CD14-positive monocyte (primary cell): ENCODE data around the gene C4B. TPM values are rescaled to one million over a fixed set of nuclear protein-coding genes. Genes with fewer than 3 reads are reported as not detected.
"Not testable (repeated sequence)": the region's sequence is repeated elsewhere in the genome, so short reads cannot be mapped to it uniquely, and the experiment has no call there.

Experiments
- DNase-seq, 3 donors: peaks; one replicate each; pipeline ENCODE4 v3.0.0-alpha.2; 2011 to 2022
- H2AFZ ChIP-seq: 2 replicates; pipeline ENCODE4 v1.6.0; 2012; ENCODE audit warnings: mild to moderate bottlenecking, low read depth, low read length, inconsistent platforms; ENCODE audit not compliant: insufficient read depth, poor library complexity, severe bottlenecking
- H3K27ac ChIP-seq, 2 donors: 1 replicate in 1 of 2; 2 replicates in 1 of 2; pipeline ENCODE4 v1.5.1; 2012 to 2013; ENCODE audit warnings: low read length in 2 of 2, control low read depth in 1 of 2, inconsistent platforms in 1 of 2, low read depth in 1 of 2, mild to moderate bottlenecking in 1 of 2
- H3K27me3 ChIP-seq, 2 donors: one replicate each; pipeline versions ENCODE4 v1.6.0 to v1.6.1; 2011 to 2013; ENCODE audit warnings: low read length in 2 of 2; ENCODE audit not compliant: control insufficient read depth in 2 of 2, insufficient read depth in 2 of 2
- H3K36me3 ChIP-seq, 2 donors: replicated peaks in 1 of 2; 1 replicate in 1 of 2; 2 replicates in 1 of 2; pipeline versions ENCODE4 v1.5.1 to v1.6.1; 2012 to 2013; ENCODE audit warnings: low read length in 2 of 2, control low read depth in 1 of 2, inconsistent platforms in 1 of 2, mild to moderate bottlenecking in 1 of 2; ENCODE audit not compliant: insufficient read depth in 2 of 2, control insufficient read depth in 1 of 2
- H3K4me1 ChIP-seq, 2 donors: 1 replicate in 1 of 2; 2 replicates in 1 of 2; pipeline versions ENCODE4 v1.5.1 to v1.6.1; 2012 to 2013; ENCODE audit warnings: low read length in 2 of 2, control low read depth in 1 of 2, inconsistent platforms in 1 of 2, mild to moderate bottlenecking in 1 of 2, moderate library complexity in 1 of 2; ENCODE audit not compliant: insufficient read depth in 2 of 2, control insufficient read depth in 1 of 2
- H3K4me2 ChIP-seq: replicated peaks from 2 replicates; pipeline ENCODE3; 2012; ENCODE audit warnings: low read length, moderate library complexity, mild to moderate bottlenecking; ENCODE audit not compliant: poor library complexity, severe bottlenecking; ENCODE audit errors: extremely low read depth
- H3K4me3 ChIP-seq, 3 experiments: fragments of 200-600 bp in 1 of 3; sonication (generic) in 1 of 3; replicated peaks in 1 of 3; 1 replicate in 2 of 3; 2 replicates in 1 of 3; pipeline ENCODE4 v1.5.1; 2011 to 2013; ENCODE audit warnings: low read length in 3 of 3, mild to moderate bottlenecking in 3 of 3, control low read depth in 2 of 3, low read depth in 2 of 3, inconsistent platforms in 1 of 3, moderate library complexity in 1 of 3
- H3K79me2 ChIP-seq: 2 replicates; pipeline ENCODE4 v1.6.0; 2012; ENCODE audit warnings: mild to moderate bottlenecking, control low read depth, inconsistent platforms, low read length, moderate library complexity; ENCODE audit not compliant: insufficient read depth
- H3K9ac ChIP-seq: 2 replicates; pipeline ENCODE4 v1.6.0; 2017; ENCODE audit warnings: low read length, mild to moderate bottlenecking; ENCODE audit not compliant: insufficient read depth, poor library complexity, severe bottlenecking
- H3K9me3 ChIP-seq, 2 donors: replicated peaks in 1 of 2; 1 replicate in 1 of 2; 2 replicates in 1 of 2; pipeline versions ENCODE4 v1.5.1 to v1.6.1; 2012 to 2013; ENCODE audit warnings: low read length in 2 of 2, control low read depth in 1 of 2; ENCODE audit not compliant: control insufficient read depth in 1 of 2, insufficient read depth in 1 of 2
- H4K20me1 ChIP-seq: 2 replicates; pipeline ENCODE4 v1.6.0; 2012; ENCODE audit warnings: mild to moderate bottlenecking, low read length, control low read depth, moderate library complexity; ENCODE audit not compliant: insufficient read depth
- H3K27ac Mint-ChIP-seq, 7 donors: one replicate each; pipeline ENCODE4 v1.8.0; 2020; ENCODE audit warnings: mild to moderate bottlenecking in 7 of 7, mixed read lengths in 7 of 7, moderate library complexity in 6 of 7, inconsistent platforms in 2 of 7
- H3K27me3 Mint-ChIP-seq, 3 donors: one replicate each; pipeline ENCODE4 v1.8.0; 2021 to 2022; ENCODE audit warnings: low read depth in 3 of 3, mild to moderate bottlenecking in 3 of 3, mixed read lengths in 3 of 3, moderate library complexity in 3 of 3, inconsistent platforms in 1 of 3
- H3K36me3 Mint-ChIP-seq, 2 donors: one replicate each; pipeline ENCODE4 v1.8.0; 2020; ENCODE audit warnings: mixed read lengths in 2 of 2, inconsistent platforms in 1 of 2, mild to moderate bottlenecking in 1 of 2
- H3K4me1 Mint-ChIP-seq: one replicate; pipeline ENCODE4 v1.8.0; 2020; ENCODE audit warnings: mild to moderate bottlenecking, mixed read lengths
- H3K4me3 Mint-ChIP-seq, 2 donors: one replicate each; pipeline ENCODE4 v1.8.0; 2020; ENCODE audit warnings: mild to moderate bottlenecking in 2 of 2, mixed read lengths in 2 of 2, moderate library complexity in 1 of 2
- H3K9me3 Mint-ChIP-seq, 7 donors: one replicate each; pipeline ENCODE4 v1.8.0; 2020 to 2022; ENCODE audit warnings: mixed read lengths in 7 of 7, mild to moderate bottlenecking in 6 of 7, moderate library complexity in 6 of 7, inconsistent platforms in 2 of 7
- WGBS: methylation state at CpG from one replicate; pipeline ENCODE4 v1.1.5; 2013; ENCODE audit warnings: missing lambda C conversion rate; ENCODE audit not compliant: insufficient coverage; 5-methylcytosine and 5-hydroxymethylcytosine counted together
- intact Hi-C, 2 donors: fragments of 100-400 bp; cut with micrococcal nuclease; formaldehyde crosslinking; loops; one replicate each; pipeline versions ENCODE4 v1.15.0 to v1.15.1; 2023
- polyA plus RNA-seq, 3 donors: library from polyadenylated mRNA; depleted of rRNA in 1 of 3; unstranded in 2 of 3; stranded (reverse) in 1 of 3; fragments of 300-500 nt in 2 of 3; fragments of >200 nt in 1 of 3; fragmentation: Illumina TruSeq in 2 of 3; gene quantifications; 1 replicate in 2 of 3; 2 replicates in 1 of 3; pipeline ENCODE4 v1.2.3, GENCODE V29; 2012 to 2021

Gene C4B
- polyA plus RNA-seq, 3 donors = 0.18 to 11.6 TPM; not detected in 1

GRCh38 chr6:32043589-32044380 lies 29.2 kb downstream of the C4B start:
- 91% methylated on average over 4 of the region's 31 CpGs for WGBS

GRCh38 chr6:32044916-32045315 lies 30.3 kb downstream of the C4B start:
- H3K4me3 ChIP-seq, H3K9ac ChIP-seq, H3K27ac ChIP-seq, H3K4me2 ChIP-seq, DNase-seq, H4K20me1 ChIP-seq, H3K4me3 Mint-ChIP-seq, H3K9me3 ChIP-seq, H3K4me1 Mint-ChIP-seq, H3K27me3 Mint-ChIP-seq, intact Hi-C loops, H2AFZ ChIP-seq, H3K36me3 ChIP-seq, H3K36me3 Mint-ChIP-seq, H3K79me2 ChIP-seq, H3K27ac Mint-ChIP-seq, H3K4me1 ChIP-seq, H3K27me3 ChIP-seq, H3K9me3 Mint-ChIP-seq: not testable (repeated sequence)
- 86% methylated on average over 1 of the region's 18 CpGs for WGBS

More at GRCh38 chr6:32043589-32044380, 29.2 kb downstream of the C4B start:
- H3K4me3 Mint-ChIP-seq, intact Hi-C loops, H3K27me3 ChIP-seq, DNase-seq, H3K36me3 Mint-ChIP-seq, H3K36me3 ChIP-seq, H3K9me3 Mint-ChIP-seq, H3K27ac Mint-ChIP-seq, H3K4me1 ChIP-seq, H3K4me1 Mint-ChIP-seq, H2AFZ ChIP-seq, H3K79me2 ChIP-seq, H3K9ac ChIP-seq, H3K27me3 Mint-ChIP-seq, H3K4me2 ChIP-seq, H3K27ac ChIP-seq, H3K9me3 ChIP-seq, H4K20me1 ChIP-seq, H3K4me3 ChIP-seq: not testable (repeated sequence)
